ENCODE measurements around the gene FBXW9. TPM values are rescaled to one million over a fixed set of nuclear protein-coding genes. Genes with fewer than 3 reads are reported as not detected.

Gene FBXW9
- total and polyA plus RNA-seq, 2 of the 13 experiments (the other 11 are each of a cell fraction or from before 2014, with no cell fraction given): 5.7 to 6.1 TPM

DNA sequence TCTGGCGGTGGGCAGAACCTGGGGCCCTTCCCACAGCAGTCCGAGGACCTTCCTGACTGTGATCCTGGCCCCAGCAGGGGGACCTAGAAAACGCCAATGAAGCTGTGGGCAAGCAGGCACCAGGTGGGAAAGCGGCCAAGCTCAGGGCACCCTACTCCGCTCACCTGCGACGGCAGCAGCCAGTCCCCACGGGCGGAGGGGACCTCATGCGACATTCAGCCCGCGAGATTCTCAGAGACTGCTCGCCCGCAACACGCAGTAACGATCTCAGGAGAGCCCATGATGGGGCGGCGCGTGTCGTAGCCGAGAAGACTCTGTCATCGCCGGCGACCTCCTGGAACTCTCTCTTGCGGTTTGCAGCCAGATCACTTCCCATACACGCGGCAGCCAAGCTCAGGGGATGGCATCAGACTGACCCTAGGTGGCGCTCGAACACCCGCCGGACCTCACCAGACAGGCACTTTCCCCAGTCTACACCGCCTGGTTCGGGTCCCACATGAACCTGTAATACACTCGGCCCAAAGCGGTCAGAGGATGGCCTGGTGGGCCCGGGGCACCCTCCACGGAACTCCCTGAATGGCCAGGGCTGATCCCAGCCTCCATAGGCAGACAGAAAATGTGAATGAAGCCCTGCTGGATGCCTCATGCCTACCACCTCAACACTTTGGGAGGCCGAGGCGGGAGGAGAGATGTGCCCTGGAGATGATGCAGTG lies 56.4 kb downstream of the FBXW9 start (continued):
- TF ChIP-seq CCAR2 (optimal IDR thresholded peaks at IDR 0.05; ENCODE audit: low read depth, low read length) (no peak), ZNF563 (CRISPR knock-in tag; IDR thresholded peaks at IDR 0.05) (no peak), ZNF205 (CRISPR knock-in tag; IDR thresholded peaks at IDR 0.05) (0 out of 2 replicates have a peak, but pooled peaks have one; percentile 15), FOSL2 (CRISPR knock-in tag; IDR thresholded peaks at IDR 0.05) (peak; percentile 19; the same call in 1 of the 2 replicates), SRF (IDR thresholded peaks at IDR 0.05; ENCODE audit: low read depth, low read length) (no peak), SALL1 (CRISPR knock-in tag; IDR thresholded peaks at IDR 0.05) (peak; percentile 80), FOXM1 (CRISPR knock-in tag; IDR thresholded peaks at IDR 0.05) (no peak), TIGD3 (CRISPR knock-in tag; IDR thresholded peaks at IDR 0.05; ENCODE audit: borderline replicate concordance) (no peak), MED8 (CRISPR knock-in tag; IDR thresholded peaks at IDR 0.05; ENCODE audit: insufficient replicate concordance) (no peak), SOX6 (IDR thresholded peaks at IDR 0.05) (no peak), SOX6 (CRISPR knock-in tag; IDR thresholded peaks at IDR 0.05) (0 out of 2 replicates have a peak, but pooled peaks have one; percentile 17), FOXA1 (IDR thresholded peaks at IDR 0.05) (no peak), FOXA1 (CRISPR knock-in tag; IDR thresholded peaks at IDR 0.05) (no peak), NFE2 (CRISPR knock-in tag; IDR thresholded peaks at IDR 0.05) (no peak), ZNF3 (CRISPR knock-in tag; IDR thresholded peaks at IDR 0.05) (no peak), ZNF773 (CRISPR knock-in tag; IDR thresholded peaks at IDR 0.05; ENCODE audit: borderline replicate concordance) (no peak), ZNF644 (CRISPR knock-in tag; IDR thresholded peaks at IDR 0.05; ENCODE audit: low read depth) (no peak), ZNF121 (CRISPR knock-in tag; IDR thresholded peaks at IDR 0.05) (peak; percentile 67), SKI (IDR thresholded peaks at IDR 0.05; ENCODE audit: partially characterized antibody) (peak; percentile 68), NR2F2 (IDR thresholded peaks at IDR 0.05; ENCODE audit: borderline replicate concordance, low read depth) (no peak), TFDP1 (CRISPR knock-in tag; IDR thresholded peaks at IDR 0.05; ENCODE audit: borderline replicate concordance) (0 out of 2 replicates have a peak, but pooled peaks have one; percentile 12), STAT5B (CRISPR knock-in tag; IDR thresholded peaks at IDR 0.05) (no peak)
- TF ChIP-seq, protein P1, sequence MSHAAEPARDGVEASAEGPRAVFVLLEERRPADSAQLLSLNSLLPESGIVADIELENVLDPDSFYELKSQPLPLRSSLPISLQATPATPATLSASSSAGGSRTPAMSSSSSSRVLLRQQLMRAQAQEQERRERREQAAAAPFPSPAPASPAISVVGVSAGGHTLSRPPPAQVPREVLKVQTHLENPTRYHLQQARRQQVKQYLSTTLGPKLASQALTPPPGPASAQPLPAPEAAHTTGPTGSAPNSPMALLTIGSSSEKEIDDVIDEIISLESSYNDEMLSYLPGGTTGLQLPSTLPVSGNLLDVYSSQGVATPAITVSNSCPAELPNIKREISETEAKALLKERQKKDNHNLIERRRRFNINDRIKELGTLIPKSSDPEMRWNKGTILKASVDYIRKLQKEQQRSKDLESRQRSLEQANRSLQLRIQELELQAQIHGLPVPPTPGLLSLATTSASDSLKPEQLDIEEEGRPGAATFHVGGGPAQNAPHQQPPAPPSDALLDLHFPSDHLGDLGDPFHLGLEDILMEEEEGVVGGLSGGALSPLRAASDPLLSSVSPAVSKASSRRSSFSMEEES (CRISPR knock-in tag; IDR thresholded peaks at IDR 0.05): no peak
- TF ChIP-seq, protein P2, sequence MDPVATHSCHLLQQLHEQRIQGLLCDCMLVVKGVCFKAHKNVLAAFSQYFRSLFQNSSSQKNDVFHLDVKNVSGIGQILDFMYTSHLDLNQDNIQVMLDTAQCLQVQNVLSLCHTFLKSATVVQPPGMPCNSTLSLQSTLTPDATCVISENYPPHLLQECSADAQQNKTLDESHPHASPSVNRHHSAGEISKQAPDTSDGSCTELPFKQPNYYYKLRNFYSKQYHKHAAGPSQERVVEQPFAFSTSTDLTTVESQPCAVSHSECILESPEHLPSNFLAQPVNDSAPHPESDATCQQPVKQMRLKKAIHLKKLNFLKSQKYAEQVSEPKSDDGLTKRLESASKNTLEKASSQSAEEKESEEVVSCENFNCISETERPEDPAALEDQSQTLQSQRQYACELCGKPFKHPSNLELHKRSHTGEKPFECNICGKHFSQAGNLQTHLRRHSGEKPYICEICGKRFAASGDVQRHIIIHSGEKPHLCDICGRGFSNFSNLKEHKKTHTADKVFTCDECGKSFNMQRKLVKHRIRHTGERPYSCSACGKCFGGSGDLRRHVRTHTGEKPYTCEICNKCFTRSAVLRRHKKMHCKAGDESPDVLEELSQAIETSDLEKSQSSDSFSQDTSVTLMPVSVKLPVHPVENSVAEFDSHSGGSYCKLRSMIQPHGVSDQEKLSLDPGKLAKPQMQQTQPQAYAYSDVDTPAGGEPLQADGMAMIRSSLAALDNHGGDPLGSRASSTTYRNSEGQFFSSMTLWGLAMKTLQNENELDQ (CRISPR knock-in tag; IDR thresholded peaks at IDR 0.05; ENCODE audit: borderline replicate concordance): peak; percentile 72; the same call in 1 of the 2 replicates
- TF ChIP-seq, protein P3, sequence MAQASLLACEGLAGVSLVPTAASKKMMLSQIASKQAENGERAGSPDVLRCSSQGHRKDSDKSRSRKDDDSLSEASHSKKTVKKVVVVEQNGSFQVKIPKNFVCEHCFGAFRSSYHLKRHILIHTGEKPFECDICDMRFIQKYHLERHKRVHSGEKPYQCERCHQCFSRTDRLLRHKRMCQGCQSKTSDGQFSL (CRISPR knock-in tag; IDR thresholded peaks at IDR 0.05): no peak
